K562 (cell line): Measurements from ENCODE around the gene CIAO1. TPM values are rescaled to one million over a fixed set of nuclear protein-coding genes. Genes with fewer than 3 reads are reported as not detected.

Source experiments
- C11orf30 ChIP-seq: fragments of 450-650 bp; IDR thresholded peaks from 2 replicates; pipeline ENCODE4 v1.6.1; 2016; ENCODE audit warnings: low read depth, mild to moderate bottlenecking
- CBX1 ChIP-seq: sonication (generic); IDR thresholded peaks from 2 replicates; pipeline ENCODE4 v1.6.1; 2016; ENCODE audit warnings: antibody characterized with exemption, low read depth, mild to moderate bottlenecking
- CREBBP ChIP-seq: IDR thresholded peaks from one replicate; pipeline ENCODE4 v1.6.1; 2012; ENCODE audit warnings: low read depth, mild to moderate bottlenecking, control low read depth, inconsistent platforms, low read length
- ELF2 ChIP-seq: fragments of 250-450 bp; sonication (Bioruptor Pico); IDR thresholded peaks from 2 replicates; pipeline ENCODE4 v1.5.0; 2021; ENCODE audit warnings: mild to moderate bottlenecking
- FOXK2 ChIP-seq, 2 experiments: fragments of 450-650 bp; IDR thresholded peaks in 1 of 2; conservative IDR thresholded peaks in 1 of 2; 2 replicates each; pipeline ENCODE4 v1.6.1; 2016; ENCODE audit warnings: low read depth in 2 of 2, mild to moderate bottlenecking in 1 of 2
- JUNB ChIP-seq: fragments of 450-650 bp; formaldehyde crosslinking; conservative IDR thresholded peaks from 2 replicates; pipeline ENCODE4 v1.4.0; 2020; ENCODE audit warnings: mild to moderate bottlenecking
- MAZ ChIP-seq, 2 experiments: fragments of 450-650 bp in 1 of 2; sonication (generic) in 1 of 2; formaldehyde crosslinking; IDR thresholded peaks in 1 of 2; conservative IDR thresholded peaks in 1 of 2; 2 replicates each; pipeline versions ENCODE4 v1.4.0 to v1.5.0; 2020; ENCODE audit warnings: mild to moderate bottlenecking in 1 of 2, missing genetic modification reagents in 1 of 2
- NCOR1 ChIP-seq: fragments of 450-650 bp; IDR thresholded peaks from 2 replicates; pipeline ENCODE4 v1.6.1; 2016; ENCODE audit warnings: mild to moderate bottlenecking, moderate library complexity
- NONO ChIP-seq, 2 experiments: fragments of 200-400 bp in 1 of 2; fragments of 450-650 bp in 1 of 2; formaldehyde crosslinking in 1 of 2; IDR thresholded peaks; 2 replicates each; pipeline ENCODE4 v1.6.1; 2017; ENCODE audit warnings: low read depth in 2 of 2, mild to moderate bottlenecking in 2 of 2, moderate library complexity in 2 of 2, low read length in 1 of 2
- POLR2B ChIP-seq: fragments of 450-650 bp; IDR thresholded peaks from 2 replicates; pipeline ENCODE4 v1.6.1; 2018; ENCODE audit warnings: low read depth; ENCODE audit not compliant: partially characterized antibody
- RNF2 ChIP-seq: sonication (generic); IDR thresholded peaks from 2 replicates; pipeline ENCODE4 v1.6.1; 2016
- TOE1 ChIP-seq, 2 experiments: fragments of 450-650 bp in 1 of 2; sonication (generic) in 1 of 2; formaldehyde crosslinking in 1 of 2; IDR thresholded peaks; 2 replicates each; pipeline versions ENCODE4 v1.7.1 to v1.8.0; 2016 to 2022; ENCODE audit warnings: borderline replicate concordance in 2 of 2, mild to moderate bottlenecking in 2 of 2, antibody characterized with exemption in 1 of 2, inconsistent platforms in 1 of 2, low read depth in 1 of 2, missing genetic modification reagents in 1 of 2, moderate library complexity in 1 of 2
- polyA plus RNA-seq, 8 experiments: library from polyadenylated mRNA; depleted of rRNA in 4 of 8; stranded (reverse) in 5 of 8; unstranded in 3 of 8; fragments of >200 nt; fragmentation: Nextera tagmentation in 2 of 8; fragmentation: Illumina TruSeq in 1 of 8; extraction: Ambion mirVana in 2 of 8; extraction: Trizol in 1 of 8; gene quantifications; 2 replicates each; pipeline versions ENCODE4 v1.2.1 to v1.2.3, GENCODE V29; 2011 to 2014; ENCODE audit warnings: inconsistent platforms in 1 of 8, missing spikeins in 1 of 8
- total RNA-seq, 7 experiments: library from RNA; depleted of rRNA in 6 of 7; stranded (reverse); fragments of >200 nt in 6 of 7; fragmentation: Illumina TruSeq in 2 of 7; extraction: Trizol in 2 of 7; gene quantifications; 2 replicates each; pipeline versions ENCODE4 v1.2.1 to v1.2.3, GENCODE V29; 2011 to 2021; ENCODE audit warnings: low replicate concordance in 1 of 7
- TF ChIP-seq, protein P1 (sequence below): sonication (generic); formaldehyde crosslinking; IDR thresholded peaks from 2 replicates; pipeline ENCODE4 v1.8.0; 2023; ENCODE audit warnings: mild to moderate bottlenecking, missing genetic modification reagents
- TF ChIP-seq, protein P2 (sequence below), 3 experiments: fragments of 200-800 bp in 1 of 3; fragments of 250-450 bp in 1 of 3; fragments of 450-650 bp in 1 of 3; sonication (Bioruptor Pico) in 1 of 3; sonication (Bioruptor generic) in 1 of 3; formaldehyde crosslinking in 1 of 3; IDR thresholded peaks; 2 replicates each; pipeline versions ENCODE4 v1.6.1 to v1.8.0; 2016 to 2022; ENCODE audit warnings: mild to moderate bottlenecking in 2 of 3, missing genetic modification characterization in 2 of 3, missing compliant biosample characterization in 1 of 3, moderate library complexity in 1 of 3
- TF ChIP-seq, protein P3 (sequence below): fragments of 150-350 bp; conservative IDR thresholded peaks from 2 replicates; pipeline ENCODE4 v1.6.1; 2014; ENCODE audit warnings: low read length

CIAO1 gene
- total and polyA plus RNA-seq, 9 of the 15 experiments (the other 6 are each of a cell fraction or from before 2014, with no cell fraction given): 11.4 to 156 (median 92.8) TPM

DNA sequence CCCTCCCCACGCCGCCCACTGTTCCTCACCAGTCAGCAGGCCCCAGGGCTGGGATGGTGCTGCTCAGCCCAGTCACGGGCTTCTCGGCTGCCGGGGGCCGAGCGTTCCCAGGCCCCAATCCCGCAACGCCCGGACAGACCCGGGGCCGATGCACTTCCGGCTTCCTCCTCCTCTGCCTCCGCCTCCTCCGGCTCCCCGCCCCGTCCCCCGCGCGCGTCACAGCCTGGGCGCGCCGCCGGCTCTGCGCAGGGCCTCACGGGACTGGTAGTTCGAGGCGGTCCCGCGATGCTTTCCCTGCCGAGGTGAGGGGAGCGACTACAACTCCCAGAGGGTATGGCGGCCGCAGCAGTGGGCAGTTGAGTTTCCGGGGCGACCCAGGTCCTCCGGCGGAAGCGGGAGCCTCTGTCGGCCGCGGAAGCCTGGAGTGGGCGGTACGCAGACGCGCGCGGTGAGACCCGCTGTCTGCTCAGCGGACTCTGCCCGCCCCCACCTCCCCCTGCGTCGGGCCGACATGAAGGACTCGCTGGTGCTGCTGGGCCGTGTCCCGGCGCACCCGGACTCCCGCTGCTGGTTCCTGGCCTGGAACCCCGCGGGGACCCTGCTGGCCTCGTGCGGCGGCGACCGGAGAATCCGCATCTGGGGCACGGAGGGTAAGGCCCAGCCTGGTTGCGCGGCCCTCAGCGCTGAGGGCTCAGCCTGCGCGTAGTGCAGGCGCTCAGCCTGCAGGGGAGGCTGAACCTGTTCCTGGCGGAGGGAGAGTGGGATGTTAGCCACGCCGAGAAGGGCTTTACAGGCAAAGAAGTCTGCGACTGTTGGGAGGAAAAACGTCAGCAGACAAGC is at the start of gene CIAO1, which contains the start of gene TMEM127 (continued):
- TF ChIP-seq, protein P1, sequence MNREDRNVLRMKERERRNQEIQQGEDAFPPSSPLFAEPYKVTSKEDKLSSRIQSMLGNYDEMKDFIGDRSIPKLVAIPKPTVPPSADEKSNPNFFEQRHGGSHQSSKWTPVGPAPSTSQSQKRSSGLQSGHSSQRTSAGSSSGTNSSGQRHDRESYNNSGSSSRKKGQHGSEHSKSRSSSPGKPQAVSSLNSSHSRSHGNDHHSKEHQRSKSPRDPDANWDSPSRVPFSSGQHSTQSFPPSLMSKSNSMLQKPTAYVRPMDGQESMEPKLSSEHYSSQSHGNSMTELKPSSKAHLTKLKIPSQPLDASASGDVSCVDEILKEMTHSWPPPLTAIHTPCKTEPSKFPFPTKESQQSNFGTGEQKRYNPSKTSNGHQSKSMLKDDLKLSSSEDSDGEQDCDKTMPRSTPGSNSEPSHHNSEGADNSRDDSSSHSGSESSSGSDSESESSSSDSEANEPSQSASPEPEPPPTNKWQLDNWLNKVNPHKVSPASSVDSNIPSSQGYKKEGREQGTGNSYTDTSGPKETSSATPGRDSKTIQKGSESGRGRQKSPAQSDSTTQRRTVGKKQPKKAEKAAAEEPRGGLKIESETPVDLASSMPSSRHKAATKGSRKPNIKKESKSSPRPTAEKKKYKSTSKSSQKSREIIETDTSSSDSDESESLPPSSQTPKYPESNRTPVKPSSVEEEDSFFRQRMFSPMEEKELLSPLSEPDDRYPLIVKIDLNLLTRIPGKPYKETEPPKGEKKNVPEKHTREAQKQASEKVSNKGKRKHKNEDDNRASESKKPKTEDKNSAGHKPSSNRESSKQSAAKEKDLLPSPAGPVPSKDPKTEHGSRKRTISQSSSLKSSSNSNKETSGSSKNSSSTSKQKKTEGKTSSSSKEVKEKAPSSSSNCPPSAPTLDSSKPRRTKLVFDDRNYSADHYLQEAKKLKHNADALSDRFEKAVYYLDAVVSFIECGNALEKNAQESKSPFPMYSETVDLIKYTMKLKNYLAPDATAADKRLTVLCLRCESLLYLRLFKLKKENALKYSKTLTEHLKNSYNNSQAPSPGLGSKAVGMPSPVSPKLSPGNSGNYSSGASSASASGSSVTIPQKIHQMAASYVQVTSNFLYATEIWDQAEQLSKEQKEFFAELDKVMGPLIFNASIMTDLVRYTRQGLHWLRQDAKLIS: peak; percentile 50; the same call in 1 of the 2 replicates
- TF ChIP-seq FOXK2 (conservative IDR thresholded peaks at IDR 0.05 in 1 of 2, IDR thresholded peaks at IDR 0.05 in 1 of 2; ENCODE audit: low read depth in 2 of 2): peak in 1 of 2 experiments; percentile 36; a peak in 2 of 4 replicates
- no peak; the same call in 1 of the 2 replicates for TF ChIP-seq TOE1 (IDR thresholded peaks at IDR 0.05; ENCODE audit: borderline replicate concordance)
- TF ChIP-seq TOE1 (CRISPR knock-in tag; IDR thresholded peaks at IDR 0.05; ENCODE audit: borderline replicate concordance, low read depth): no peak
- TF ChIP-seq, protein P2, sequence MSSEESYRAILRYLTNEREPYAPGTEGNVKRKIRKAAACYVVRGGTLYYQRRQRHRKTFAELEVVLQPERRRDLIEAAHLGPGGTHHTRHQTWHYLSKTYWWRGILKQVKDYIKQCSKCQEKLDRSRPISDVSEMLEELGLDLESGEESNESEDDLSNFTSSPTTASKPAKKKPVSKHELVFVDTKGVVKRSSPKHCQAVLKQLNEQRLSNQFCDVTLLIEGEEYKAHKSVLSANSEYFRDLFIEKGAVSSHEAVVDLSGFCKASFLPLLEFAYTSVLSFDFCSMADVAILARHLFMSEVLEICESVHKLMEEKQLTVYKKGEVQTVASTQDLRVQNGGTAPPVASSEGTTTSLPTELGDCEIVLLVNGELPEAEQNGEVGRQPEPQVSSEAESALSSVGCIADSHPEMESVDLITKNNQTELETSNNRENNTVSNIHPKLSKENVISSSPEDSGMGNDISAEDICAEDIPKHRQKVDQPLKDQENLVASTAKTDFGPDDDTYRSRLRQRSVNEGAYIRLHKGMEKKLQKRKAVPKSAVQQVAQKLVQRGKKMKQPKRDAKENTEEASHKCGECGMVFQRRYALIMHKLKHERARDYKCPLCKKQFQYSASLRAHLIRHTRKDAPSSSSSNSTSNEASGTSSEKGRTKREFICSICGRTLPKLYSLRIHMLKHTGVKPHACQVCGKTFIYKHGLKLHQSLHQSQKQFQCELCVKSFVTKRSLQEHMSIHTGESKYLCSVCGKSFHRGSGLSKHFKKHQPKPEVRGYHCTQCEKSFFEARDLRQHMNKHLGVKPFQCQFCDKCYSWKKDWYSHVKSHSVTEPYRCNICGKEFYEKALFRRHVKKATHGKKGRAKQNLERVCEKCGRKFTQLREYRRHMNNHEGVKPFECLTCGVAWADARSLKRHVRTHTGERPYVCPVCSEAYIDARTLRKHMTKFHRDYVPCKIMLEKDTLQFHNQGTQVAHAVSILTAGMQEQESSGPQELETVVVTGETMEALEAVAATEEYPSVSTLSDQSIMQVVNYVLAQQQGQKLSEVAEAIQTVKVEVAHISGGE (CRISPR knock-in tag; IDR thresholded peaks at IDR 0.05): peak; percentile 73 to 96 (median 82); a peak in 5 of 6 replicates
- peak; percentile 22; the same call in 1 of the 2 replicates for TF ChIP-seq CBX1
- TF ChIP-seq NCOR1: 0 out of 2 replicates have a peak, but pooled peaks have one; percentile 4
- TF ChIP-seq CREBBP: no peak
- TF ChIP-seq C11orf30: peak; percentile 84
- peak in 1 of 2 experiments; percentile 58; a peak in 1 of 4 replicates for TF ChIP-seq NONO (IDR thresholded peaks at IDR 0.05; ENCODE audit: low read depth in 2 of 2, low read length in 1 of 2)
- TF ChIP-seq POLR2B: peak; percentile 71
- peak; percentile 57 for TF ChIP-seq RNF2
- no peak for TF ChIP-seq JUNB
- TF ChIP-seq ELF2 (CRISPR knock-in tag): peak; percentile 89
- peak; percentile 90 to 95 for TF ChIP-seq MAZ (CRISPR knock-in tag; conservative IDR thresholded peaks at IDR 0.05 in 1 of 2, IDR thresholded peaks at IDR 0.05 in 1 of 2)
- TF ChIP-seq, protein P3, sequence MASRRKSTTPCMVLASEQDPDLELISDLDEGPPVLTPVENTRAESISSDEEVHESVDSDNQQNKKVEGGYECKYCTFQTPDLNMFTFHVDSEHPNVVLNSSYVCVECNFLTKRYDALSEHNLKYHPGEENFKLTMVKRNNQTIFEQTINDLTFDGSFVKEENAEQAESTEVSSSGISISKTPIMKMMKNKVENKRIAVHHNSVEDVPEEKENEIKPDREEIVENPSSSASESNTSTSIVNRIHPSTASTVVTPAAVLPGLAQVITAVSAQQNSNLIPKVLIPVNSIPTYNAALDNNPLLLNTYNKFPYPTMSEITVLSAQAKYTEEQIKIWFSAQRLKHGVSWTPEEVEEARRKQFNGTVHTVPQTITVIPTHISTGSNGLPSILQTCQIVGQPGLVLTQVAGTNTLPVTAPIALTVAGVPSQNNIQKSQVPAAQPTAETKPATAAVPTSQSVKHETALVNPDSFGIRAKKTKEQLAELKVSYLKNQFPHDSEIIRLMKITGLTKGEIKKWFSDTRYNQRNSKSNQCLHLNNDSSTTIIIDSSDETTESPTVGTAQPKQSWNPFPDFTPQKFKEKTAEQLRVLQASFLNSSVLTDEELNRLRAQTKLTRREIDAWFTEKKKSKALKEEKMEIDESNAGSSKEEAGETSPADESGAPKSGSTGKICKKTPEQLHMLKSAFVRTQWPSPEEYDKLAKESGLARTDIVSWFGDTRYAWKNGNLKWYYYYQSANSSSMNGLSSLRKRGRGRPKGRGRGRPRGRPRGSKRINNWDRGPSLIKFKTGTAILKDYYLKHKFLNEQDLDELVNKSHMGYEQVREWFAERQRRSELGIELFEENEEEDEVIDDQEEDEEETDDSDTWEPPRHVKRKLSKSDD: no peak
